ENCODE results near the gene ZNF563. TPM values are rescaled to one million over a fixed set of nuclear protein-coding genes. Genes with fewer than 3 reads are reported as not detected.
"Not testable (repeated sequence)": the region's sequence is repeated elsewhere in the genome, so short reads cannot be mapped to it uniquely, and the experiment has no call there.

Gene ZNF563
- total RNA-seq, 1 donor: 1.6 TPM

GRCh38 chr19:12364391-12365235 lies 31.2 kb upstream of the ZNF563 start:
- peak overlapping the region; percentile 92 for H3K4me3 ChIP-seq (ENCODE audit: low read depth, low read length)
- no peak for TF ChIP-seq CTCF (IDR thresholded peaks at IDR 0.05; ENCODE audit: insufficient read depth, low read length)
- DNase-seq (ENCODE audit: low read depth): peak; percentile 38

GRCh38 chr19:12362236-12362635 lies 28.8 kb upstream of the ZNF563 start:
- not testable (repeated sequence) for DNase-seq (ENCODE audit: low read depth); H3K4me3 ChIP-seq (ENCODE audit: low read depth, low read length)

- no peak overlapping the region for H3K4me3 ChIP-seq (ENCODE audit: low read depth, low read length)
- TF ChIP-seq CTCF (IDR thresholded peaks at IDR 0.05; ENCODE audit: insufficient read depth, low read length): no peak
- no peak for DNase-seq (ENCODE audit: low read depth)
Observed at GRCh38 chr19:12353375-12353774, 19.9 kb upstream of the ZNF563 start.

- DNase-seq (ENCODE audit: low read depth): no peak
- no peak for TF ChIP-seq CTCF (IDR thresholded peaks at IDR 0.05; ENCODE audit: insufficient read depth, low read length)
Observed at GRCh38 chr19:12350890-12351197, 17.4 kb upstream of the ZNF563 start.

GRCh38 chr19:12350185-12350889 lies 16.9 kb upstream of the ZNF563 start:
- no peak for DNase-seq (ENCODE audit: low read depth)
- TF ChIP-seq CTCF (IDR thresholded peaks at IDR 0.05; ENCODE audit: insufficient read depth, low read length): no peak
- no peak overlapping the region for H3K4me3 ChIP-seq (ENCODE audit: low read depth, low read length)

More at GRCh38 chr19:12350890-12351197, 17.4 kb upstream of the ZNF563 start:
- H3K4me3 ChIP-seq (ENCODE audit: low read depth, low read length): no peak overlapping the region

GRCh38 chr19:12346896-12347295 lies 13.5 kb upstream of the ZNF563 start:
- no peak overlapping the region for H3K4me3 ChIP-seq (ENCODE audit: low read depth, low read length)
- no peak for DNase-seq (ENCODE audit: low read depth)
- TF ChIP-seq CTCF (IDR thresholded peaks at IDR 0.05; ENCODE audit: insufficient read depth, low read length): no peak

- H3K4me3 ChIP-seq (ENCODE audit: low read depth, low read length): no peak overlapping the region
- no peak for DNase-seq (ENCODE audit: low read depth)
- no peak for TF ChIP-seq CTCF (IDR thresholded peaks at IDR 0.05; ENCODE audit: insufficient read depth, low read length)
Observed at GRCh38 chr19:12345197-12345596, 11.8 kb upstream of the ZNF563 start.

All from fibroblast of the aortic adventitia (primary cell).